Stimulated activated naive CD8-positive, alpha-beta T cell treated with anti-CD3 and anti-CD28 coated beads, Interleukin-15, Interleukin-2, amounts not matched to agents 100 ng/mL and 50 ng/mL, for 24 hours (primary cell): ENCODE measurements around the gene HTT-AS.

Experiments used
- H3K27ac Mint-ChIP-seq: one replicate; pipeline ENCODE4 v1.8.0; 2021; ENCODE audit warnings: mild to moderate bottlenecking, mixed read lengths
- H3K27me3 Mint-ChIP-seq: one replicate; pipeline ENCODE4 v1.8.0; 2021; ENCODE audit warnings: mixed read lengths
- H3K36me3 Mint-ChIP-seq: one replicate; pipeline ENCODE4 v1.8.0; 2021; ENCODE audit warnings: low read depth, mixed read lengths
- H3K4me1 Mint-ChIP-seq: one replicate; pipeline ENCODE4 v1.8.0; 2021; ENCODE audit warnings: low read depth, mixed read lengths
- H3K4me3 Mint-ChIP-seq: one replicate; pipeline ENCODE4 v1.8.0; 2021; ENCODE audit warnings: mild to moderate bottlenecking, mixed read lengths
- H3K9me3 Mint-ChIP-seq: one replicate; pipeline ENCODE4 v1.8.0; 2021; ENCODE audit warnings: mixed read lengths

HTT-AS gene

DNA sequence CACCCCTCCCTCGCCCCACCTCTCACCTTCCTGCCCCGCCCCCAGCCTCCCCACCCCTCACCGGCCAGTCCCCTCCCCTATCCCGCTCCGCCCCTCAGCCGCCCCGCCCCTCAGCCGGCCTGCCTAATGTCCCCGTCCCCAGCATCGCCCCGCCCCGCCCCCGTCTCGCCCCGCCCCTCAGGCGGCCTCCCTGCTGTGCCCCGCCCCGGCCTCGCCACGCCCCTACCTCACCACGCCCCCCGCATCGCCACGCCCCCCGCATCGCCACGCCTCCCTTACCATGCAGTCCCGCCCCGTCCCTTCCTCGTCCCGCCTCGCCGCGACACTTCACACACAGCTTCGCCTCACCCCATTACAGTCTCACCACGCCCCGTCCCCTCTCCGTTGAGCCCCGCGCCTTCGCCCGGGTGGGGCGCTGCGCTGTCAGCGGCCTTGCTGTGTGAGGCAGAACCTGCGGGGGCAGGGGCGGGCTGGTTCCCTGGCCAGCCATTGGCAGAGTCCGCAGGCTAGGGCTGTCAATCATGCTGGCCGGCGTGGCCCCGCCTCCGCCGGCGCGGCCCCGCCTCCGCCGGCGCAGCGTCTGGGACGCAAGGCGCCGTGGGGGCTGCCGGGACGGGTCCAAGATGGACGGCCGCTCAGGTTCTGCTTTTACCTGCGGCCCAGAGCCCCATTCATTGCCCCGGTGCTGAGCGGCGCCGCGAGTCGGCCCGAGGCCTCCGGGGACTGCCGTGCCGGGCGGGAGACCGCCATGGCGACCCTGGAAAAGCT lies at the start of gene HTT-AS, which contains the start of gene HTT:
Gene HTT-AS (minus strand): TSS at position 461 of the 768 bp plus-strand sequence.
Gene HTT (plus strand): TSS at position 604 of the 768 bp plus-strand sequence. CDS start 145 bp downstream, at position 749.
- Mint-ChIP-seq H3K36me3 (peaks cover 5% of the 10 kb centered on the region), H3K27ac (peak within 1 kb of the TSS; percentile 89), H3K9me3 (no peaks in the 10 kb centered on the region), H3K27me3 (no peaks in the 10 kb centered on the region), H3K4me3 (peak within 1 kb of the TSS; percentile 91), H3K4me1 (peaks cover 32% of the 10 kb centered on the region)

DNA sequence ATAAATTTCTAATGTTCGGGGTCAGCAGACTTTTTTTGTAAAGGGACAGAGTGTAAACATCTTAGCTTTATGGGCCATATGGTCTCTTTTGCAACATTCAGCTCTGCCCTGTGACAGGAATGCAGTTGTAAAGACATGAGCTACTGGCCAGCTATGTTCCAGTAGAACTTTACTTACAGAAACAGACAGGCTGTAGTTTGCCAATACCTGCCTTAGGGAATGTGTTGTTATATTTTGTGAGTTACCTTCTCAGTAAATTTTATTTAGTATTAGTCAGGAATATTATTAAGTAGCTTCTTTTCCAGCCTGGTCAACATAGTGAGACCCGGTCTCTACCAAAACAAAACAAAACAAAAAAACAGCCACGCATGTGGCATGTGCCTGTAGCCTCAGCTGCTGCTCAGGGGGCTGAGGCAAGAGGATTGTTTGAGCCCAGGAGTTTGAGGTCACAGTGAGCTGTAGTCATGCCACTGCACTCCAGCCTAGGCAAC lies 48.9 kb upstream of the HTT-AS start:
- Mint-ChIP-seq H3K9me3 (no peaks in the 10 kb centered on the region), H3K4me3 (no peak overlapping the region), H3K36me3 (peaks cover 67% of the 10 kb centered on the region), H3K4me1 (peaks cover 22% of the 10 kb centered on the region), H3K27me3 (no peaks in the 10 kb centered on the region), H3K27ac (peak overlapping the region; percentile 68)

DNA sequence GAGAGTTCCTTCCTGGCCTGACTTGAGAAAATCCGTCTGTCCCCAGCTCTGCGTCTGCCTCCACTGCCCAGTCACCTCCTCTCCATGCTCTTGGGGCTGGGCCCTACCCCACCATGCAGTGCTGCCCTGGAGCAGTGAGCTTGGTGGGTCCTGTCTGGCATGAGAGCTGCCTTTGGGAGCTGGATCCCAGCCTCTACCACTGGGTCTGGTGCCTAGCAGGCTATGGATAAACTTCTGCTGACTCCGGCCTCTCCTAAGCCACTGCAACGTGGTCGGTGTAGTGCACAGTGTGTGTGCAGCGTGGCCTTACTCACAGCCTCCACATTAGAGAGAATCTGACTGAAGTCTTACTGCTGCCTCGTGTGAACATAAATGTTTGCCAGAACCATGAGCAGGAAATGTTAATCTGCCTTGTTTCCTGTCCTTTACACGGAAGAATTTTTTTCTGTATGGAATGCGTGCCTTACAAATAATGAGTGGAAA lies 47.8 kb upstream of the HTT-AS start:
- Mint-ChIP-seq H3K36me3 (peaks cover 70% of the 10 kb centered on the region), H3K4me1 (peaks cover 22% of the 10 kb centered on the region), H3K4me3 (no peak overlapping the region), H3K9me3 (no peaks in the 10 kb centered on the region), H3K27me3 (no peaks in the 10 kb centered on the region), H3K27ac (peak overlapping the region; percentile 83)

DNA sequence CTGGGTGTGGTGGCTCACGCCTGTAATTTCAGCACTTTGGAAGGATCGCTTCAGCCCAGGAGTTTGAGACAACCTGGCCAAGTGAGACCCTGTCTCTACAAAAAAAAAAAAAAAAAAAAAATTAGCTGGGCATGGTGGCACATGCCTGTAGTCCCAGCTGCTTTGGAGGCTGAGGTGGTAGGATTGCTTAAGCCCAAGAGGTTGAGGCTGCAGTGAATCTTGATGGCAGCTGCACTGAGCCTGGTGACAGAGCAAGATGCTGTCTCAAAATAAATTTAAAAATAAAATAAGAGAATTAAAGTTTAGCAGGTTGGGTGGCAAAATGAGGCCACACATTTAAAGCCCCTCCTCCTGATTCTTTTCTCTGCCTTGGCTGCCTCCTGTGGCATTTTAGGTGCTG lies 47.3 kb upstream of the HTT-AS start:
- H3K4me1 Mint-ChIP-seq = peaks cover 22% of the 10 kb centered on the region
- no peaks in the 10 kb centered on the region for H3K9me3 Mint-ChIP-seq
- no peak overlapping the region for H3K27ac Mint-ChIP-seq
- H3K27me3 Mint-ChIP-seq = no peaks in the 10 kb centered on the region
- H3K4me3 Mint-ChIP-seq = no peak overlapping the region
- H3K36me3 Mint-ChIP-seq = peaks cover 69% of the 10 kb centered on the region

DNA sequence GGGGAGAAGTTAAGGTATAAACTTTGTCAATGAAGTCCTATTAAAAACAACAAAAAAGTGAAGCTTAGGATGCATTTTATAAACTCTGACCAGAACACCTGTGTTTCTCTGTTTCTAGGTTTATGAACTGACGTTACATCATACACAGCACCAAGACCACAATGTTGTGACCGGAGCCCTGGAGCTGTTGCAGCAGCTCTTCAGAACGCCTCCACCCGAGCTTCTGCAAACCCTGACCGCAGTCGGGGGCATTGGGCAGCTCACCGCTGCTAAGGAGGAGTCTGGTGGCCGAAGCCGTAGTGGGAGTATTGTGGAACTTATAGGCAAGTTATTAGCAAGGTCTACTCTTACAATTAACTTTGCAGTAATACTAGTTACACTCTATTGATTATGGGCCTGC lies 46.8 kb upstream of the HTT-AS start:
- Mint-ChIP-seq H3K4me1 (peaks cover 22% of the 10 kb centered on the region), H3K9me3 (no peaks in the 10 kb centered on the region), H3K36me3 (peaks cover 72% of the 10 kb centered on the region), H3K4me3 (no peak overlapping the region), H3K27me3 (no peaks in the 10 kb centered on the region), H3K27ac (no peak overlapping the region)

DNA sequence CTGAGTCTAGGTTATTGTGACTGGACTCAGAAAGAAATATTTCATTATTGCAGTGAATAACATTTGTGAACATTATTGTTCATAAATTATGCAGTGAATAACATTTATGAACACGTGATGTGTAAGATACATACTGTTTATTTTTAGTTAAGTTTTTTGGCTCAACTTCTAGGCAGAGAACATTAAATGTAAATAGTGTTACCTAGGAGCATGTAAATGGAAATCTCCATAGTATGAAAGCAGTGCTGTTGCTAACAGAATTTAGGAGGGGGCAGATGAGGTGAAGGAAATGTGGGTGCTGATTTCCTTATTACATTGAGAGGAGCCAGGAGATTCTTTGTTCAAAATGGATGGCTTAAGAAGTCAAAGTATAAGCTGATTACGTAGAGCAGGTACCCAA lies 45.1 kb upstream of the HTT-AS start:
- Mint-ChIP-seq H3K4me1 (peaks cover 19% of the 10 kb centered on the region), H3K9me3 (no peaks in the 10 kb centered on the region), H3K4me3 (no peak overlapping the region), H3K27me3 (no peaks in the 10 kb centered on the region), H3K36me3 (peaks cover 80% of the 10 kb centered on the region), H3K27ac (no peak overlapping the region)

DNA sequence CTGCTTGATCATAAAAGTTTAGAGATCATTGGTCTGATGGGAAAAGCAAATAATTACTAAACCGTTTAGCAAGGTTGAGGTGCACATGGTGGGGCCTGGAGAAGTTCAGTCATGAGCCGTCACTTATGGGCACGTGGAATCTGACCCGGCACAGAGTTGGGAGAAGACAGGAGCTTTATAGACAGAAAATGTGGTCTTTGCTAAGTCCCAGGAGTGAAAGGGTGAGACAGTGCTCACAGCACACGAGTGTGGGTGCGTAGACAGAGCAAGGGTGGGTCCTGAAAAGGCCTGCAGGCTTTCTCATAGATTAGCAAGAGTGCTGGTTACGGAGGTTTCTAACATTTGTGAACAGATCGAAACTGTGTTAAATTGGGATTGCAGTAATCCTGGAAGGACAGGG lies 44.0 kb upstream of the HTT-AS start:
- H3K9me3 Mint-ChIP-seq = no peaks in the 10 kb centered on the region
- no peak overlapping the region for H3K27ac Mint-ChIP-seq
- peaks cover 83% of the 10 kb centered on the region for H3K36me3 Mint-ChIP-seq
- no peaks in the 10 kb centered on the region for H3K27me3 Mint-ChIP-seq
- H3K4me3 Mint-ChIP-seq = no peak overlapping the region
- H3K4me1 Mint-ChIP-seq = peaks cover 10% of the 10 kb centered on the region

DNA sequence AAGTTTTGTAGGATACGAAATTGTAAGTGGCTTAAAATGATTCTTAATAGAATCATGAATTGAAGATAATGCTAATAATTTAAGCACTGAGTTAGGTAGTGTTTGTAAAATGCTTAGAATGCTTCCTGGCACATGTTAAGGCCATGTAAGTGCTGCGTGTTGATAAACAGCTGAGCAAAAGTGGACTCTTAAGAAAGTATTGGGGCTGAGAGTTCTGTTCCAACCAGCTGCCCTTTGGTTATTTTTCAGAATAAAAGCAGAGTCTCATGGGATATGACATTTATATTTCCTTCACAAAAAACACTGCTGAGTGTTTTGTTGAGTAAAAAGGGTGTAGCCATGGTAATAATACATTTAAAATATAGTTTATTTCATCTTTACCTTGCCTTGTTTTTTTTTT lies 42.6 kb upstream of the HTT-AS start:
- Mint-ChIP-seq H3K27me3 (no peaks in the 10 kb centered on the region), H3K9me3 (no peaks in the 10 kb centered on the region), H3K4me1 (peaks cover under 1% of the 10 kb centered on the region), H3K27ac (no peak overlapping the region), H3K4me3 (no peak overlapping the region), H3K36me3 (peaks cover 79% of the 10 kb centered on the region)

DNA sequence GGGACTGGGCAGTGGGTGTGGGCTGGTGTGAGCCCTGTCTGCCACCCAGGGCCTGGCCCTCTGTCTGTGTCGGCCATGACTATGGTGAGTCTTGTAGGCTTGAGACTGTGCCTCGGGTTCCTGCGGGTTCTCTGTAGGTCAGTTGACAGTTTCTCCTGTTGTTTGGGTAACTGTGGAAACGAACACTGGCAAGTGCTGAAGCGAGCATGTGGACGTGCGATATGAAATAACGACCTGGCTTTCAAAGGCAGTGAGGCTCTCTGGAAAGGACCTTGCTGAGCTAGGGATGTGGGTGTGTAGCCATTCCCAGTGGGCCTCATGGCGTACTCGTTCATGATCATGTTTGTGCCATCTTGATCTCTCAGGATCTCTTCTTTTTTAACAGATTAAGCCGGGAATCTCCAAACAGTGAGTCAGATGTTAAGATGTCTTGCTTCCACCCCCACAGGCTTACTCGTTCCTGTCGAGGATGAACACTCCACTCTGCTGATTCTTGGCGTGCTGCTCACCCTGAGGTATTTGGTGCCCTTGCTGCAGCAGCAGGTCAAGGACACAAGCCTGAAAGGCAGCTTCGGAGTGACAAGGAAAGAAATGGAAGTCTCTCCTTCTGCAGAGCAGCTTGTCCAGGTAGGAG lies 41.4 kb upstream of the HTT-AS start:
- Mint-ChIP-seq H3K27ac (no peak overlapping the region), H3K9me3 (no peaks in the 10 kb centered on the region), H3K36me3 (peaks cover 76% of the 10 kb centered on the region), H3K27me3 (no peaks in the 10 kb centered on the region), H3K4me3 (no peak overlapping the region), H3K4me1 (no peaks in the 10 kb centered on the region)

DNA sequence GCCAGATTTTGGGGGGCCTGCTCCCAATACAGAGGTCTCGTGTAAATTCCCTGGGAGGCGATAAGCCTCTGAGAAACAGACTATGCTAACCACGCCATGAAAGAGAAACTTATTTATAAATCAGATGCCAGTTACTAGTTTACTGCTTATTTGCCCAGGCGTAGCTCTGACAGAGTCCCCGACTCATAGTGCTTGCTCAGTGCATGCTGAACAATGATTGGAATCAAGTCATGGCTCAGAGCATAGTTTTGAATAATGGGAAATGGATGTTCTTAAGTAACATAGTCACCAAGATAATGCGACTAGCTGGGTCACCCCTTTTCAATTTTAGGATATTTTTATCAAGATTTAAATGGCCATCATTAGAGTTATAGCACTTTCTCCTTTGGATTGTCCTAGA lies 40.0 kb upstream of the HTT-AS start:
- Mint-ChIP-seq H3K4me1 (no peaks in the 10 kb centered on the region), H3K9me3 (no peaks in the 10 kb centered on the region), H3K27ac (no peak overlapping the region), H3K36me3 (peaks cover 83% of the 10 kb centered on the region), H3K27me3 (no peaks in the 10 kb centered on the region), H3K4me3 (no peak overlapping the region)

DNA sequence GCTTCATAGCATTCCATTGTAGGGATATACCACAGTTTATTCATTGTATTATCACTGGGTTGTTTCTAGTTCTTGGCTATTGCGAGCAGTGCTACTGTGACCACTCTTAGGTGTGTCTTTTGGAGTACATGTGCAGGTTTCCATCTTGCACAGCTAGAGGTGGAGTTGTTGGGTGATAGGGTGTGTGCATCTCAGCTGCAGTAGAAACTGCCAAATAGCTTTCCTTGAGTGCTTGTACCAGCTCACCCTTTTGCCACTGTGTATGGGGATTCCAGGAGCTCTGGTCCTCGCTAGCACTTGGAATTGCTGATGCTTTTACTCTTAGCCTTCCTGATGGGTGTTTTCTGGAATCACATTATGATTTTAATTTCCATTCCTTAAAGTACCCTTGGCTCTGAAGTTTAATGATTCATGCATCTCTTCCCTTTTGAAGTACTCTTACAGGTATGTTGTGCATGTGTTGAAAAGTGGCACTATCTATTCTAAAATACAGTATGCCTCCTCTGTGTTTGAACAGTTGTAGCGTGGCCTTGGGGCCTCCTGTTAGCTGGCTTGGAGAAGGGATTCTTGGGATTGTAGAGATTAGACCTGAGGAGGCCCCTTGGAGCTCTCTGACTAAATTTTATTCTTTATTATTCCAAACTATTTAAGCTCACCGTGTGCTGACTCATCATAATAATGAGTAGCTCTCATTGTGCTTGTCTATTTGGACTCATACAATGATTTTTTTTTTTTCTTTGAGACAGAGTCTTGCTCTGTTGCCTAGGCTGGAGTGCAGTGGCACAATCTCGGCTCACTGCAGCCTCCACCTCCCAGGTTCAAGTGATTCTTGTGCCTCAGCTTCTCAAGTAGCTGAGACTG lies 38.5 kb upstream of the HTT-AS start:
- Mint-ChIP-seq H3K27ac (no peak overlapping the region), H3K4me3 (no peak overlapping the region), H3K36me3 (peaks cover 79% of the 10 kb centered on the region)

DNA sequence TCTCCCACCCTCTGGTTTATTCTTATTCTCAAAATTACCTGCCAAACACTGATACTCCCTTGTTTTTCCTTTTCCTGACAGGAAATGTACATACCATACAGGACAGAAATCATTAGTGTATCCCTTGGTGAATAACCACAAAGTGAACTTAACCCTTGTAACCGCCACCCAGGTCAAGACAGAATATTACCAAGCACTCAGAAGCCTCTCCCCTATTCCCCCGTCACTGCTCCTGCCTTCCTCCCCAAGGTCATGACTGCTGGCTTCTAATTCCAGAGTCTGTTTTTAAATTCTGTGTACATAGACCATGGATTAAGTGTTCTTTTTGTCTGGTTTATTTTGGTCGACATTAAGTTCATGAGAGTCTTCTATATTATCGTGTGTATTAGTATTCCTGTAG lies 37.9 kb upstream of the HTT-AS start:
- no peaks in the 10 kb centered on the region for H3K27me3 Mint-ChIP-seq
- H3K27ac Mint-ChIP-seq = no peak overlapping the region
- no peak overlapping the region for H3K4me3 Mint-ChIP-seq
- H3K9me3 Mint-ChIP-seq = no peaks in the 10 kb centered on the region
- H3K36me3 Mint-ChIP-seq = peaks cover 79% of the 10 kb centered on the region
- H3K4me1 Mint-ChIP-seq = no peaks in the 10 kb centered on the region

More for the DNA sequence above, 38.5 kb upstream of the HTT-AS start:
- Mint-ChIP-seq H3K27me3 (no peaks in the 10 kb centered on the region), H3K9me3 (no peaks in the 10 kb centered on the region), H3K4me1 (no peaks in the 10 kb centered on the region)

DNA sequence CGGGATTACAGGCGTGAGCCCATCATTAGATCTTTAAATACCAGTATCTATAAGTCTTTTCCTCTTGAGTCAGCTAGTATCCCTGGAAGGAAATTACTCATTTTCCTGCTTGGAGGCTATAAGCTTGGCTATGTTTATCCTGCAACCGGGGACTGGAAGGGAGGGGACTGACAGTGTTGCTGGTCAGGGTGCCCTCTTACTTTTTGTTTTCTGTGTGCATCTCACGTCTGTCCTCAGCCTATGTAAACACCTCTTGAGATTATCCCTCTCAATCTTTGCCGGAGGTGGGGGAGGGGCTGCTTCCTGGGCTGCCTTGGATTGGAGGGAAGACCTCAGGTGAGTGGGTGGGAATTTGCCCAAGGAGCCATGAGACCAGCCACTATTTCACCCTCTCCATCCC lies 37.1 kb upstream of the HTT-AS start:
- Mint-ChIP-seq H3K4me1 (peaks cover 4% of the 10 kb centered on the region), H3K36me3 (peaks cover 72% of the 10 kb centered on the region), H3K27ac (no peak overlapping the region), H3K27me3 (no peaks in the 10 kb centered on the region), H3K9me3 (no peaks in the 10 kb centered on the region), H3K4me3 (no peak overlapping the region)

DNA sequence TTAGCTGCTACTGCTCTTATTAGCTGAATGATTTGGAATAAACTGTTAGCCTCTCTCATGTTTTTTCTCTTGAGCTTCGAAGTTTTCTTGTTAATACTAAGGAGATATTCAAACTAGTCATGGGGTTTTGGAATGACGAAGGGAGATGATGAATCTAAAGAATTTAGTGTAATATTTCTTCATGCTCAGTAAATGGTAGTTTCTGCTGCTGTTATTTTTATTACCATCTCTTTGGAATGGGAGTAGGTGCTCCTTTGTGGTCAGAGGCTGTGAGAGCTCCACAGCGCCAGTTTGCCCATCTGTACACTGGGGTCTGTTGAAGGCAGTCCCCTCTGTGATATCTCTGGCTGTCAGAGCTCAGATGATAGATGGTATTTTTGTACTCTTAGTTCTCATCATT lies 33.9 kb upstream of the HTT-AS start:
- H3K4me3 Mint-ChIP-seq = no peak overlapping the region
- peaks cover 16% of the 10 kb centered on the region for H3K4me1 Mint-ChIP-seq
- peaks cover 47% of the 10 kb centered on the region for H3K36me3 Mint-ChIP-seq
- no peaks in the 10 kb centered on the region for H3K9me3 Mint-ChIP-seq
- H3K27ac Mint-ChIP-seq = no peak overlapping the region
- no peaks in the 10 kb centered on the region for H3K27me3 Mint-ChIP-seq

DNA sequence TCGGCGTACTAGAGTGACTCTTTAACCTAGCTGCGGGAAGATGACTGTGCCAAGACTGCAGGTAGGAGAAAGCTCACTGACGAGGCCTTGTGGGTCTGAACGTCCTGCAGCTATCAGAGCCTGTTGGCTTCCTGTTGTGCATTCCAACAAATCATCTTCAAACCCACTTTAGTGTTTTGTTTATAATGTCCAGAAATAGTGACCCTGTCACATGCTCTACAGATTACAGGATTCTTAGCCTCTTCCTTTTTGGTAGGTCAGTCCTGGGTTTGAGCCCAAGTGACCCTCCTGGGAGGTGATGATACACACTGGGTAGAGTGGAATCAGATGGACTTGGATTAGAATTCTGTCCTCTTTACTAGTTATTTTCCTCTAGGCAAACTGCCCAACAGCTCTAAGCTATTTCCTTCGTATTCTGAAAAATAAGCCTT lies 33.4 kb upstream of the HTT-AS start:
- H3K9me3 Mint-ChIP-seq = no peaks in the 10 kb centered on the region
- no peak overlapping the region for H3K27ac Mint-ChIP-seq
- H3K27me3 Mint-ChIP-seq = no peaks in the 10 kb centered on the region
- peaks cover 16% of the 10 kb centered on the region for H3K4me1 Mint-ChIP-seq
- peaks cover 50% of the 10 kb centered on the region for H3K36me3 Mint-ChIP-seq
- no peak overlapping the region for H3K4me3 Mint-ChIP-seq
